Upper lobe of right lung (tissue), 1 donor: ENCODE measurements around the gene NRXN3. TPM values are rescaled to one million over a fixed set of nuclear protein-coding genes. Genes with fewer than 3 reads are reported as not detected.
A peak's percentile ranks its signal among the peaks of the same experiment; 100 is the strongest.

Experiments
- ATAC-seq: fragments of 200-7000 bp; cut with Tn5 transposase; one replicate; pipeline ENCODE4 v1.9.1; 2020; ENCODE audit warnings: mild to moderate bottlenecking, moderate library complexity
- DNase-seq: peaks from one replicate; pipeline ENCODE4 v3.0.0-alpha.2; 2020
- H3K27ac ChIP-seq: fragments of 200-600 bp; one replicate; pipeline ENCODE4 v1.8.0; 2022
- H3K27me3 ChIP-seq: fragments of 200-600 bp; one replicate; pipeline ENCODE4 v1.8.0; 2022; ENCODE audit warnings: mild to moderate bottlenecking
- H3K36me3 ChIP-seq: fragments of 200-600 bp; one replicate; pipeline ENCODE4 v1.8.0; 2022
- H3K4me1 ChIP-seq: fragments of 200-600 bp; one replicate; pipeline ENCODE4 v1.8.0; 2022
- H3K4me3 ChIP-seq: fragments of 200-600 bp; one replicate; pipeline ENCODE4 v1.8.0; 2022; ENCODE audit warnings: mild to moderate bottlenecking
- H3K9me3 ChIP-seq: fragments of 200-600 bp; one replicate; pipeline ENCODE4 v1.8.0; 2022
- CTCF ChIP-seq: fragments of 200-600 bp; IDR thresholded peaks from one replicate; pipeline ENCODE4 v1.8.0; 2022; ENCODE audit warnings: antibody characterized with exemption
- intact Hi-C: fragments of 100-400 bp; cut with DNase I; formaldehyde crosslinking; loops from one replicate; pipeline ENCODE4 v1.11.0; 2022
- total RNA-seq: library from RNA; stranded (reverse); fragmentation: NEBNext Ultra II Directional; extraction: Animal tissue kit (Norgen Biotek cat#: 25700); gene quantifications from one replicate; pipeline ENCODE4 v1.2.1, GENCODE V29; 2021
- donor health status: DM: no; HTN: yes; CAD: no; lungs with severe emphysema.

Gene NRXN3
- total RNA-seq, 1 donor from 2014 or later, result 10.0 TPM

GRCh38 chr14:79306546-79306945 is 1136.4 kb downstream of the NRXN3 start:
- Histone ChIP-seq H3K4me1 (no peaks in the 10 kb centered on the region), H3K4me3 (no peak overlapping the region), H3K36me3 (no peaks in the 10 kb centered on the region), H3K27me3 (no peaks in the 10 kb centered on the region), H3K27ac (no peak overlapping the region), H3K9me3 (no peaks in the 10 kb centered on the region)
- intact Hi-C loops, result no loop called here
- ATAC-seq, result no peak
- no peak for DNase-seq
- no peak for TF ChIP-seq CTCF

GRCh38 chr14:79318371-79318770 is 1148.2 kb downstream of the NRXN3 start:
- TF ChIP-seq CTCF, result no peak
- Histone ChIP-seq H3K27me3 (no peaks in the 10 kb centered on the region), H3K4me1 (no peaks in the 10 kb centered on the region), H3K4me3 (no peak overlapping the region), H3K36me3 (no peaks in the 10 kb centered on the region), H3K9me3 (no peaks in the 10 kb centered on the region), H3K27ac (no peak overlapping the region)
- DNase-seq (no peak), ATAC-seq (no peak)
- intact Hi-C loops, result no loop called here

- intact Hi-C loops, result no loop called here
- Histone ChIP-seq H3K9me3 (no peaks in the 10 kb centered on the region), H3K27me3 (no peaks in the 10 kb centered on the region), H3K27ac (no peak overlapping the region), H3K4me1 (no peaks in the 10 kb centered on the region), H3K4me3 (no peak overlapping the region), H3K36me3 (no peaks in the 10 kb centered on the region)
- no peak for DNase-seq
- TF ChIP-seq CTCF, result no peak
- ATAC-seq, result no peak
Measured at GRCh38 chr14:79320561-79320960, 1150.4 kb downstream of the NRXN3 start.

- no peak for DNase-seq
- H3K27ac ChIP-seq, result no peak overlapping the region
- H3K36me3 ChIP-seq, result no peaks in the 10 kb centered on the region
- H3K9me3 ChIP-seq, result no peaks in the 10 kb centered on the region
- intact Hi-C loops, result no loop called here
- no peak overlapping the region for H3K4me3 ChIP-seq
- TF ChIP-seq CTCF, result no peak
- no peak for ATAC-seq
- no peaks in the 10 kb centered on the region for H3K27me3 ChIP-seq
- H3K4me1 ChIP-seq, result no peaks in the 10 kb centered on the region
Measured at GRCh38 chr14:79321070-79321469, 1150.9 kb downstream of the NRXN3 start.

GRCh38 chr14:79325071-79325470 is 1154.9 kb downstream of the NRXN3 start:
- Histone ChIP-seq H3K4me1 (no peaks in the 10 kb centered on the region), H3K27me3 (no peaks in the 10 kb centered on the region), H3K9me3 (no peaks in the 10 kb centered on the region), H3K4me3 (no peak overlapping the region), H3K27ac (no peak overlapping the region), H3K36me3 (no peaks in the 10 kb centered on the region)
- no peak for DNase-seq
- intact Hi-C loops, result no loop called here
- peak; percentile 67 for ATAC-seq
- TF ChIP-seq CTCF, result no peak

GRCh38 chr14:79325557-79325956 is 1155.4 kb downstream of the NRXN3 start:
- Histone ChIP-seq H3K27me3 (no peaks in the 10 kb centered on the region), H3K9me3 (no peaks in the 10 kb centered on the region), H3K36me3 (no peaks in the 10 kb centered on the region), H3K4me3 (no peak overlapping the region), H3K27ac (no peak overlapping the region), H3K4me1 (no peaks in the 10 kb centered on the region)
- DNase-seq (no peak), ATAC-seq (no peak)
- intact Hi-C loops, result no loop called here
- no peak for TF ChIP-seq CTCF
